Superior temporal gyrus (tissue), 1 donor: ENCODE measurements around the gene PBX1.
"Not testable (repeated sequence)": the region's sequence is repeated elsewhere in the genome, so short reads cannot be mapped to it uniquely, and the experiment has no call there.

Experiments
- DNase-seq: peaks from one replicate; pipeline ENCODE4 v3.0.0-alpha.2; 2016; ENCODE audit errors: extremely low spot score

Gene PBX1

GRCh38 chr1:164558461-164559341, at the start of gene PBX1:
PBX1 (plus strand) TSS chr1:164559184.
- peak; percentile 97 for DNase-seq

GRCh38 chr1:164510435-164510834, 48.5 kb upstream of the PBX1 start:
- DNase-seq, result no peak

- no peak for DNase-seq
Observed at GRCh38 chr1:164511001-164511705, 47.8 kb upstream of the PBX1 start.

GRCh38 chr1:164515231-164515630, 43.8 kb upstream of the PBX1 start:
- DNase-seq, result peak; percentile 22

GRCh38 chr1:164515711-164516331, 43.2 kb upstream of the PBX1 start:
- no peak for DNase-seq

- DNase-seq, result no peak
Observed at GRCh38 chr1:164516591-164516990, 42.4 kb upstream of the PBX1 start.

GRCh38 chr1:164518692-164519332, 40.2 kb upstream of the PBX1 start:
- DNase-seq, result peak; percentile 51

- DNase-seq, result no peak
Observed at GRCh38 chr1:164519426-164519825, 39.6 kb upstream of the PBX1 start.

GRCh38 chr1:164524810-164525209, 34.2 kb upstream of the PBX1 start:
- DNase-seq, result no peak

GRCh38 chr1:164534863-164535610, 23.9 kb upstream of the PBX1 start:
- DNase-seq, result no peak

- not testable (repeated sequence) for DNase-seq
Observed at GRCh38 chr1:164552463-164552988, 6.5 kb upstream of the PBX1 start.

- no peak for DNase-seq
Observed at GRCh38 chr1:164557270-164557669, 1.7 kb upstream of the PBX1 start.

GRCh38 chr1:164559342-164560051, 513 bp downstream of the PBX1 start:
- DNase-seq, result peak; percentile 58

- peak; percentile 75 for DNase-seq
Observed at GRCh38 chr1:164560121-164560541, 1.1 kb downstream of the PBX1 start.

GRCh38 chr1:164560556-164560955, 1.6 kb downstream of the PBX1 start:
- no peak for DNase-seq

GRCh38 chr1:164561007-164561406, 2.0 kb downstream of the PBX1 start:
- peak; percentile 73 for DNase-seq

GRCh38 chr1:164561472-164561871, 2.5 kb downstream of the PBX1 start:
- DNase-seq, result peak; percentile 66

GRCh38 chr1:164562061-164562460, 3.1 kb downstream of the PBX1 start:
- DNase-seq, result peak; percentile 41

GRCh38 chr1:164562511-164562910, 3.5 kb downstream of the PBX1 start:
- peak; percentile 70 for DNase-seq

GRCh38 chr1:164562947-164563520, 4.0 kb downstream of the PBX1 start:
- peak; percentile 54 for DNase-seq
